BJ (cell line): ENCODE data around the gene ANO1. TPM values are rescaled to one million over a fixed set of nuclear protein-coding genes. Genes with fewer than 3 reads are reported as not detected.

Experiments used
- CTCF ChIA-PET: fragments of 350-600 bp; formaldehyde crosslinking; extraction: SDS; loops from one replicate; lab custom pipeline; 2021; ENCODE audit warnings: antibody characterized with exemption, inconsistent platforms; lab: Yijun Ruan, JAX
- POLR2A ChIA-PET: fragments of 300-600 bp; sonication (Branson Sonifier 250); formaldehyde crosslinking; extraction: SDS; loops from one replicate; lab custom pipeline; 2021; ENCODE audit warnings: antibody characterized with exemption; lab: Charles Lee
- DNase-seq: peaks from one replicate; pipeline ENCODE4 v3.0.0-alpha.2; 2011; ENCODE audit warnings: low read depth
- H3K27me3 ChIP-seq: 2 replicates; pipeline ENCODE4 v1.6.0; 2011; ENCODE audit warnings: low read length; ENCODE audit not compliant: control insufficient read depth, insufficient read depth
- H3K36me3 ChIP-seq: 2 replicates; pipeline ENCODE4 v1.5.1; 2011; ENCODE audit warnings: low read length; ENCODE audit not compliant: control insufficient read depth, insufficient read depth
- H3K4me3 ChIP-seq: 2 replicates; pipeline ENCODE4 v1.5.1; 2011; ENCODE audit warnings: low read depth, mild to moderate bottlenecking, control low read depth, low read length
- CTCF ChIP-seq: IDR thresholded peaks from 2 replicates; pipeline ENCODE4 v1.5.1; 2011; ENCODE audit warnings: low read depth, mild to moderate bottlenecking, control low read depth, inconsistent platforms, low read length, moderate library complexity; ENCODE audit not compliant: insufficient read depth
- polyA plus RNA-seq: library from polyadenylated mRNA; depleted of rRNA; stranded (reverse); fragments of >200 nt; gene quantifications from 2 replicates; pipeline ENCODE4 v1.2.3, GENCODE V29; 2011

ANO1 gene
- polyA plus RNA-seq, 1 experiment, result 0.10 TPM

GRCh38 chr11:70229737-70230136, 151.6 kb downstream of the ANO1 start:
- no peak for TF ChIP-seq CTCF
- peaks cover 4% of the 10 kb centered on the region for H3K27me3 ChIP-seq
- POLR2A ChIA-PET, result no interaction called here
- CTCF ChIA-PET, result no interaction called here
- H3K4me3 ChIP-seq, result no peak overlapping the region
- DNase-seq, result no peak
- no peaks in the 10 kb centered on the region for H3K36me3 ChIP-seq

DNA sequence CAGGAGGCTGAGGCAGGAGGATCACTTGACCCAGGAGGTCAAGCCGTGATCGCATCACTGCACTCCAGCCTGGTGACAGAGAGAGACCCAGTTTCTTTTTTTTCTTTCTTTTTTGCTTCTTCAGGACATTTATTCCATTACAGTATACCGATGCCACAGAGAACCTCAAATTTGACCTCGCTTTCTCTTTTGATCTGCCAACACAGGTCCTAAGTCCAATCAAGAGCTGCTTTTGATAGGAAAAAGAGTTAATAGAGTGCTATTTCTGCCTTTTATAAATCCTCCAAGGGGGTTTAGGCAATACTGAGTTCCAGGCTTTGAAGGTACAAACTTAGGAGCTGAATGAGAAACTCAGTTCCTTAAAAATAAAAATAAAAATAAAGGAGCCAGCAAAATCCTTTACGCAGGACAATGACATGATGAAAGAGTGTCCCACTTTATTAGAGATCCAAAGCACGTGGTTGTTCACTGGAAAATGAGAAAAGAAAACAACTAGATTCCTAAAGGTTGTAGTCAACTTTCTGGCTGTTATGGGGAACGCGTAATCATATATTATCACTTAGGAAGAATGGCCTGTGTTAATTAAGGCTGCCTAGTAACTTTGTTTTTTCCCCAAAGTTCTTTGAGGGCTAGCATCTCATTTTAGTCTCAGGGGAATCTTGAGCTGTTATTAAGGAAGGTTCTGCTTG, 152.2 kb downstream of the ANO1 start:
- no peak for DNase-seq
- CTCF ChIA-PET, result interaction anchor here (0.6 kb wide), 1 partner anchor 17 kb away, joined by 3 read pairs; no protein-coding TSS in a partner anchor
- POLR2A ChIA-PET, result no interaction called here
- TF ChIP-seq CTCF, result no peak
- Histone ChIP-seq H3K4me3 (no peak overlapping the region), H3K27me3 (peaks cover 4% of the 10 kb centered on the region), H3K36me3 (no peaks in the 10 kb centered on the region)

DNA sequence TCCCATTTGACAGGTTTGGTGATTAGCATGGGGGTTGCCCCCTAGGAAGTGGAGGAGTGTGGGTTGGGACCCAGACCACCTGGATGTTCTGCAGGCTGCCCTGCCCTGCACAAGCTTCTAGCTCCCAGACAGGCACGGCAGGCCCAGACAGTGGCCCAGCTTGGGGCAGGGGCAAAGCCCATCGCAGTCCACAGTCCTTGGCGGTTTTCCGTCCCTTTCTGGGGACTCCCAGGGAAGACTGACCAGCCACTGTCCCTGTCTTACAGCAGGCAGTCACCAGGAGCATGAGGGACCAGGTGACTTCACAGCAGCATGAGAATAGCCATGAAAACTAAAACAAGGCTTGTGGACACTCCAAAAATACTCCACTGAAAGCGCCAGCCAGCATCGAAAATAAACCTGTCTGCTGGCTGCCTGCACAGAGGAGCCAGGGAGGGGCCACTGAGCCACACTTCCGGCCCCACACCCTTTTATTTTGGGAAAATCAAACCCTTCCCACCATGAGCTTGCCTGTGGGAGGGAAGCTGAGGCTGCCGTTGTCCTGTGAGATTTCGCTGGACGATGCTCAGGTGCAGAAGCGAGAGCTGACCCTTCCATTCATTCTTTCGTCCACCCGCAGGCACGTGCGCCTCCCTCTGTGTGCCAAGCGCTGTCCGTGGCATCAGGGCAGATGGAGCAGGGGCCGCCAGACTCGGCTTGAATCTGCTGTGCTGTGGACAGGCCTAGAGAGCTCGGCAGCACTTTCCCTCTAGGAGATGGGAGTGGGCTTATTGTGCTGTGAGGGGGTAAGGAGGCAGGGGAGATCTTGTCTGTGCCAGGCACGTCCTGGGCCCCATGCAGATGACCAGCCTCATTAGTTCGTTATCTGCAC, 153.0 kb downstream of the ANO1 start:
- no peak for TF ChIP-seq CTCF
- POLR2A ChIA-PET, result no interaction called here
- no peaks in the 10 kb centered on the region for H3K36me3 ChIP-seq
- H3K4me3 ChIP-seq, result no peak overlapping the region
- no peak for DNase-seq
- H3K27me3 ChIP-seq, result peaks cover 2% of the 10 kb centered on the region
- CTCF ChIA-PET, result interaction anchor here (0.6 kb wide), 1 partner anchor 18 kb away, joined by 3 read pairs; no protein-coding TSS in a partner anchor

- H3K4me3 ChIP-seq, result no peak overlapping the region
- H3K27me3 ChIP-seq, result peaks cover 2% of the 10 kb centered on the region
- ChIA-PET POLR2A (no interaction called here), CTCF (interaction anchor here (1.1 kb wide), 1 partner anchor 8 kb away, joined by 3 read pairs; no protein-coding TSS in a partner anchor)
- DNase-seq, result no peak
- H3K36me3 ChIP-seq, result no peaks in the 10 kb centered on the region
- TF ChIP-seq CTCF, result no peak
Measured at GRCh38 chr11:70233034-70233433, 154.9 kb downstream of the ANO1 start.

DNA sequence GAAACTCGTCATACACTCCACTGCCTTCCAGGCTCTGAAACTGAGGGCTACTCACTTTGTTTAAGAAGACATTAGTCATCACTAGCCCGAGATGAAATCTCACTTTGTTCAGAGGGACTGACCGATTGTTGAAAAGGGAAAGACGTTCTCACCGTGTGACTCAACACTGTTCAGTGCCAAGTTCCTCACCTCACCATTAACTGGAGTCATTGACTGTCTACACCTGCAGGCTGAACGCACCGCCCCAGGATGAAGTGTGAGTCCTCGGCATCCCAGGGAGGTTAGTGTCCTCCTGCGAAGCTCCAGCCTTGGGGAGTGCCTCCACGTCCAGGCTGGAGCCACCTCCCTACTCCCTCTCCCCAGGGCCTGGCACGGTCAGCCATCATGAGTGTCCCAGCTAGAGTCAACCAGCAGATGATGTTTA, 155.4 kb downstream of the ANO1 start:
- peaks cover 2% of the 10 kb centered on the region for H3K27me3 ChIP-seq
- ChIA-PET CTCF (interaction anchor here (1.1 kb wide), 1 partner anchor 8 kb away, joined by 3 read pairs; no protein-coding TSS in a partner anchor), POLR2A (no interaction called here)
- no peaks in the 10 kb centered on the region for H3K36me3 ChIP-seq
- DNase-seq, result peak; percentile 25
- H3K4me3 ChIP-seq, result no peak overlapping the region
- TF ChIP-seq CTCF, result no peak
